ENCODE data around the gene FGF7.
"Not testable (repeated sequence)": the region's sequence is repeated elsewhere in the genome, so short reads cannot be mapped to it uniquely, and the experiment has no call there.

Gene FGF7, protein sequence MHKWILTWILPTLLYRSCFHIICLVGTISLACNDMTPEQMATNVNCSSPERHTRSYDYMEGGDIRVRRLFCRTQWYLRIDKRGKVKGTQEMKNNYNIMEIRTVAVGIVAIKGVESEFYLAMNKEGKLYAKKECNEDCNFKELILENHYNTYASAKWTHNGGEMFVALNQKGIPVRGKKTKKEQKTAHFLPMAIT

DNA sequence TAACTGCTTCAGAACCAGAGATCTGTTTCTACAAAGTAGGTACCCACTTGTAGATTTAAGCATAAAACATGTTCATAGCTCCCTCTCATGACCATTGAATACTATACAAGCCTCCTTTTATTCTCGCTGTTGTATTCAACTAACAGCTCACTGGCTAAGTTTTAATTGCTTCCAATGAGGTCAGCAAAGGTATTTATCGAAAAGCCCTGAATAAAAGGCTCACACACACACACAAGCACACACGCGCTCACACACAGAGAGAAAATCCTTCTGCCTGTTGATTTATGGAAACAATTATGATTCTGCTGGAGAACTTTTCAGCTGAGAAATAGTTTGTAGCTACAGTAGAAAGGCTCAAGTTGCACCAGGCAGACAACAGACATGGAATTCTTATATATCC lies at the start of gene FGF7:
Gene FGF7 (plus strand): TSS at position 222 of the 400 bp plus-strand sequence. CDS start 1,056 bp downstream, outside the sequence.
- no peak for DNase-seq

DNA sequence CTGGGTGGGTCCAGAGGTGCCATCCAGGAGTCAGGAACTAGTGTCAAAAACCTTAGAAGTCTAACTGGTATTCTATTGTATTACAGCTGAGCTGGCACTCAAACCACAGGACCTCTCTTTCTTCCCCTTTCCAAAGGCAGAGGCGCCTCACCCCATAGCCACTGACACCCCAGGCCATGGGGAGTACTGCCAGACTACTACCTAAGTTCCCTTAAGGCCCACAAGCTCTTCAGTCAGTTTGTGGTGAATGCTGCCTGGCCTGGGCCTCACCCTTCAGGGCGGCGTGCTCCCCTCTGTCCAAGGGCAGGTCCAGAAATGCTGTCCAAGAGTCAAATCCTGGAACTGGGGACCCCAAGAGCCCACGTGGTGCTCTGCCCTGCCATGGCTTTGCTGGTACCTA lies 43.0 kb upstream of the FGF7 start:
- peak; percentile 91 for DNase-seq

DNA sequence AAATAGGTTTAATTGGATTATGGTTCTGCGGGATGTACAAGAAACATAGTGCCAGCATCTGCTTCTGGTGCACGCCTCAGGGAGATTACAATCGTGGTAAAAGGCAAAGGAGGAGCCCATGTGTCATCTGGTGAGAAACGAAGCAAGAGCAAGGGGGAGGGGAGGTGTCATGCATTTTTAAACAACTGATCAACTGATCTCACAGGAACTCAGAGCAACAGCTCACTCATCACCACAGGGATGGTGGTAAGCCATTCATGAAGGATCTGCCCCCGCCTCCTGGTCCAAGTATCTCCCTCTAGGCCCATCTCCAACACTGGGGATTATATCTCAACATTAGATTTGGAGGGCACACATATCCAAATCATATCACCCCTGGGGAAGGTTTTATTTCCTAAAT lies 42.1 kb upstream of the FGF7 start:
- no peak for DNase-seq

DNA sequence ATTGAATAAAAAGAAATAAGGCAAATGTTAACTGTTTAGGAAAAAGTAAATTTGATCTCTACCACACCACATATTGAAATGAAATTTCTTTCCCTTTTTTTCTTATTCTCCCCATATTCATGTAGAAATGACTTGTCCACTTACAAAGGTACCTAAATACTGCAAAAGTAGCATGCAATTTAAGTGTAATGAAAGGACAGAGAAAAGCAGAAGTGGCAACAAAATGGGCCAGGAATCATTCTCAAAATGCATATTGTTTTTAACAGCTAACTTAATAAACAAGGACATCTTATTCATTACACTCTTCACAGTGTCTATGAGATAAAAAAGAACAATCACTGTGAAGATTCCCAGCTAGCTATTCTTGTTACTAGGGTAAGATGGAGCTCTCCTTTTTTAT lies 40.6 kb upstream of the FGF7 start:
- DNase-seq = peak; percentile 15

DNA sequence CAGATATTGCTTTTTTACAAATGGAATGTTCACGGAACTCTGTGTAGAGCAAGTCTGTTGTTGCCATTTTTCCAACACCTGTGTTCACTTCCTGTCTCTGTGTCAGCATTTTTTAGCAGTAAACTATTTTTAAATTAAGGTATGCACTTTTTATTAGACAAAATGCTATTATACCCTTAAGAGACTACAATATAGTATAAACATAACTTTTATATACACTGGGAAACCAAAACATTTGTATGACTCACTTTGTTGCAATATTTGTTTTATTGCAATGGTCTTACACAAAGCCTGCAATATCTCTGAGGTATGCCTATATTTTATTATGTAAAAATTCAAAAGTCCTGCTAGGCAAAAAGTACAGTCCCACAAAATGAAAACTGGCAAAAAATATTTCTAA lies 39.8 kb upstream of the FGF7 start:
- DNase-seq = no peak

DNA sequence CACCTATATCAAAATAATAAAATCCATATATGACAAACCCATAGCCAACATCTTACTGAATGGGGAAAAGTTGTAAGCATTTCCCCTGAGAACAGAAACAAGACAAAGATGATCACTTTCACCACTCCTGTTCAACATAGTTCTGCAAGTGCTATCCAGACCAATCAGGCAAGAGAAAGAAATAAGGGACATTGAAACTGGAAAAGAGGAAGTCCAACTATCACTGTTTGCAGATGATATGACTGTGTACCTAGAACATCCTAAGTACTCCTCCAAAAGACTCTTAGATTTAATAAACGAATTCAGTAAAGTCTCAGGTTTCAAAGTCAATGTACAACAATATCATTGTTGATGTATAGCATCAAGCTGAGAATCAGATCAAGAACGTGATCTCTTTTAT lies 35.6 kb upstream of the FGF7 start:
- peak; percentile 88 for DNase-seq

DNA sequence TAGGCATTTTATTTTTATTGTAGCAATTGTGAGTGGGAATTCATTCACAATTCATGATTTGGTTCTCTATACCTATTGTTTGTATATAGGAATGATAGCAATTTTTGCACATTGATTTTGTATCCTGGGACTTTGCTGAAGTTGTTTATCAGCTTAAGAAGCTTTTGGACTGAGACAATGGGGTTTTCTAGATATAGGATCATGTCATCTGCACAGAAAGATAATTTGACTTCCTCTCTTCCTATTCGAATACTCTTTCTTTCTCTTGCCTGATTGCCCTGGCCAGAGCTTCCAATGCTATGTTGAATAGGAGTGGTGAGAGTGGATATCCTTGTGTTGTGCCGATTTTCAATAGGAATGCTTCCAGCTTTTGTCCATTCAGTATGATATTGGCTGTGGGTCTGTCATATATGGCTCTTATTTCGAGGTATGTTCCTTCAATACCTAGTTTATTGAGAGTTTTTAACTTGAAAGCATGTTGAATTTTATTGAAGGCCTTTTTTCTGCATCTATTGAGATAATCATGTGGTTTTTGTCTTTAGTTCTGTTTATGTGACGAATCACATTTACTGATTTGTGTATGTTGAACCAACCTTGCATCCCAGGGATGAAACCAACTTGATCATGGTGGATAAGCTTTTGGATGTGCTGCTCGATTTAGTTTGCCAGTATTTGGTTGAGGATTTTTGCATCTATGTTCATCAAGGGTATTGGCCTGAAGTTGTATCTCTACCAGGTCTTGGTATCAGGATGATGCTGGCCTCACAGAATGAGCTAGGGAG lies 20.3 kb upstream of the FGF7 start:
- not testable (repeated sequence) for DNase-seq

DNA sequence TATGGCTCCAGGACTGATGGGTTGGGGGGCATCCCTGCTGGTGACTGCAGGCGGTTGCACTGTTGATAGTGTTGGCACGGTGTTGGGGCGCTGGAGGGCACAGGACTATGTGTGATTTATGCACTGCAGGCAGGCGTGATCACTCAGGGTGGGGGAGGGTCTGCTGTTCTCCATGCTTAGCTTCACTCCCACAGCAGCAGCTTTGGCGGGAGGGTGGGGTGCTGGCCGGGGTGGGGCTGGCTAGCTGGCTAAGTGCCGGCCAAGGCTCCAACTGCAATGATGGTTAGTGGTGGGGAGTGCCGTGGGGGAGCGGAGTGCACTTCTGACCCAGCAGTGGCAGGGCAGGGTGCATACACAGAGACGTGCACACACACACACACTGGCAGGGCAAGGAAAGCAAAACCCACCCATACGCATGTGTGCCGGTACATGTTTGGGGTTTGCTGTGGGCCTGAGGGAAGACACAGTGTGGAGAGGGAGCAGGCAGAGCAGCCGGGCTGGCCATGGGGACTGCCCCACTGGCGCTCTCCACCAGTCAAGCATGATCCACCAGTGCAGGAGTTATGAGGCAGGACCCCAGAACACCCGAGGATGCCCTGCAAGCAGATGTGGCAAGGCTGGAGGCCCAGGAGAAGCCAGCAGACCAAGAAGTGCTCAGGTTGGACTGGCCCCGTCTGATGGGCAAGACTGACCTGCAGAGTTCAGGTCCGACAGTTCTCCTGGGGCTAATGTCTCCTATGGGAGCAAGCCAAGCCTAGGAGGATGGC lies 16.5 kb upstream of the FGF7 start:
- no peak for DNase-seq

DNA sequence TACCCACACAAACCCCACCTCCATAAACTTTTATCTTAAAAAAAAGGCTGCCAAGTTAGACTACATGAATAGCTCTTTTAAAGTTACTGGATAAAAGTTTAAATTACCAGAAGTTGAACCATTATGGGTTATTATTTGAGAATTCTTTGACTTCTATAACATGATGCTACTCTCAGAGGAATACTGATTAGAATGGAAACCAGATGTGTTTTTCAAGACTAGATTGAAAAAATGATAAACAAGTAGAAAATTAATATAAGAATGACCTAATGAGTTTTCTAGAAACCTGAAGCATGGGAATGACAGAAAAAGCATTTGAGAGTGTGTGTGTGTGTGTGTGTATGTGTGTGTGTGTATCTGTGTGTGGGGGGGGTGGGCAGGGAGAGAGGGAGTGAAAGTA lies 12.4 kb upstream of the FGF7 start:
- no peak for DNase-seq

DNA sequence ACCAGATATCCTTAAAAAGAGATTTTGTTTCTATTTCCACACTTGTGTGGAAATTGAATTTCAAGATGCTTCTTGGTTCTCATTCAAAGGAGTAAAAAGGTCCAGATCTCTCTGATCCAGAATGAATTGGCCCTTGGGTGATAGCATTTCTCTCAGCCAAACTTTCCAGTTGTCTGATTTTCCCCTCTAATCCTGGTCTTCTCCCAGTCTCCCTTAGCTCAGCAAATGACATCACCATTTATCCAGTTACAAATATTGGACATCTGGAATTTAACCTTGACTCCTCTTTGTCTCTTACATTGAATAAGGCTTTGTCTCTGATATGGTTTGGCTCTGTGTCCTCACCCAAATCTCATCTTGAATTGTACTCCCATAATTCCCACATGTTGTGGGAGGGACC lies 10.2 kb upstream of the FGF7 start:
- no peak for DNase-seq

DNA sequence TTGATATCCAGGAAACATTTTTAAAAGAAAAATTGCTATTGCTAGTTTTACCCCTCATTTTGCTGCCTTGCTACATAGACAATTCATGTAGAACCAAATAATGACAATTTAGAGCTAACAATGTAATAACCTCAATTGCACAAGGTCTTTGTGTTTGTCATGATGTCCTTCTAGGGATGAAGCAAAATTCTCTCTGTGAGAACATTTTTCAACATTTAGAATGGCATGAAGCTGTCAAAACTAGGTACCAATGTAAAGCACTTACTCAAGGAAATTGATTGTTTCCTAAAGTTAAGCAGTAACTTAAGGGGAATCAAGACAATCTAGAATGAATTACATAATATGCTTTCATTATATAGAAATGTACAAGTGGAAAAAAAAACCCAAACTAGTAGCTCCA lies 7.9 kb upstream of the FGF7 start:
- no peak for DNase-seq

DNA sequence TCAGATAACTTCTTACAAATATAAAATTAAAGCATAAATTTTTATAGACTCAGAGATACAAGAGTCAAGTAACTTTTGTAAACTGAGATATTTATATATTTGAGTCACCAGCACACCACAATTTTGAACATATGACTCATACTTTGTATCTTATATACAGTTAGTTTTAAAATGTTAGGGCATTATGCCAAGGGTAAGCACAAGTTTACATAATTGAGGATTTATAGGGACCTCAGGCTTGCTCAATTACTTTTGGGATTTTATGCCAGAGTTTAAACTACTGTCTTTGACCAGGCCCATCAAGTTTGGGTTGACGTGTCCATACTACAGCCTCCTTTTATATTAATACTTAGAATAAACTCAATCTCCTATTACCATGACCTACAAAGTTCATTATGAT lies 7.4 kb upstream of the FGF7 start:
- peak; percentile 13 for DNase-seq

DNA sequence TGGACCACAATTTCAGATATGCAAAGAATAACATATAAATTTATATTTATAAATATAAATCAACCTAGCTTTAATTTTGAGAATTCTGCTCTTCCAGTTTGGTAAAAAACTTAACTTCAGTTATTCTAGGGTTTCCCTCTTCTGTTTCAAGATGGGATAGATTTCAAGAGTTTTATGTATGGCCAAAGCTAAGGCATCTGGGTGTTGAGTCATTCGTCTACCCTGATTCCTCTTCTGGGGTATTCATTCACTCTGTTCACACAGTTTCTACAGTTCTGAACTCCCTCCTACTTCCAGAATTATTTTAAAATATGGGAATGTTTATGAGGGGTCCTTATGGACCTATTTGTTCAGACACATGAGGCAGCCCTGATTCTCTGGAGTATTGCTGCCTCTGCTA lies 4.2 kb upstream of the FGF7 start:
- no peak for DNase-seq

DNA sequence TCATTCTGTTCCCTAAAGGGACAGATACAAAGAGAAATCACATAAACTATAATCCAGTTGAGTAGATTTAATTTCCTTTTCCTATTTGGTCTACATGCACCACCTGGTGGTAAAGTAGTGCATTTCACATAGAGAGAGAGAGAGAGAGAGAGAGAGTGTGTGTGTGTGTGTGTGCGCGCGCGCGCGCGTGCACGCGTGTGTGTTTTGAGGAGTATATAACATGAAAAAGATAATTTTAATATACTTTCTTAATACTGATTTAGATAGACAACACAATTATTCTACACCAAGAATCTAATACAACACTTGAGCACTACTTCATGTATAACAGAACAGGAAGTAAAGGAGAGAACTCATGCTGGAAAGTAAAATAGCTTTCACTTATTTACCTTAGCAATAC lies 1.1 kb upstream of the FGF7 start:
- no peak for DNase-seq

DNA sequence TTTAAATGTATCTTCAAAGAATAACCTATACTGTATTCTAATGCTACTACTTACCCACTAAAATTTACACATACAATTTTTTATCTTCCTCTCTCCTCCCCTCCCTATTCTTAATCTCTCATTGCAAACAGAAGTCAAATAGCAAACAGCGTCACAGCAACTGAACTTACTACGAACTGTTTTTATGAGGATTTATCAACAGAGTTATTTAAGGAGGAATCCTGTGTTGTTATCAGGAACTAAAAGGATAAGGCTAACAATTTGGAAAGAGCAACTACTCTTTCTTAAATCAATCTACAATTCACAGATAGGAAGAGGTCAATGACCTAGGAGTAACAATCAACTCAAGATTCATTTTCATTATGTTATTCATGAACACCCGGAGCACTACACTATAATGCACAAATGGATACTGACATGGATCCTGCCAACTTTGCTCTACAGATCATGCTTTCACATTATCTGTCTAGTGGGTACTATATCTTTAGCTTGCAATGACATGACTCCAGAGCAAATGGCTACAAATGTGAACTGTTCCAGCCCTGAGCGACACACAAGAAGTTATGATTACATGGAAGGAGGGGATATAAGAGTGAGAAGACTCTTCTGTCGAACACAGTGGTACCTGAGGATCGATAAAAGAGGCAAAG lies 984 bp downstream of the FGF7 start:
- DNase-seq = no peak

DNA sequence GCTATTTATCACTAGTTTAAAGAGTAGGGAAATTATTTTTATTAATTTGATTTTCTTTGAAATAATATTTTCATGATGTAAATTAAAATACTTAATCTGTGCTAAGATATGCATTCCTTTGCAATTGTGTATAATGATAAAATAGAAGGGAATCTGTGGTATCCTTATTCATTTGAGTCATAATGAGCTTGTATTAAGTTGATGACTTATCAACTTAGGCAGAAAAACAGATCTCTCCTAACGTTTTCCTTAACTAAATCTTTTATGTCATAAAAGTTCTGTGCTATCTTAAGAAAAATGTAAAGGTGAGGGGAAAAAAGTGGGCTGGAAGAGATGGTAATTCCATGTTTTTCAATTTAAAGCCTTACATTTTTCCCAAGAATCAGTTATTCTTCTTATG lies 1.9 kb downstream of the FGF7 start:
- DNase-seq = no peak

DNA sequence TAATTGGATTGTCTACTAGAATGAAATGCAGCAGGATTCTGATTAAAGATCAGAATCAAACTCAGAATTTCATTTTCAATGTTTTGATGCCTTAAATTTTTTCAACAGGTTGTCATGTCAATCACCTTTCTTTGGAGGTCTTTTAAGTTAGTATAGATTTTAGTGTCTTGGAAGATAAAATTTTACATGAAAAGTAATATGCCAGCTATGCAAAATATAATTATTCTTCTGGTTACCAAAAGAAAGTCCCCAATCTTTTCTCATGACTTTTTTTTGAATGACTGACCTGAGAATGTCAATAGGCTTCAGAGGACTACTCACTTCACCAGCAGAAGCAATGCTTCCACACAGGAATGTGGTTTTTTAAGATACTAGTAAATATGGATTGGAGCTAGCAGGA lies 4.3 kb downstream of the FGF7 start:
- no peak for DNase-seq

DNA sequence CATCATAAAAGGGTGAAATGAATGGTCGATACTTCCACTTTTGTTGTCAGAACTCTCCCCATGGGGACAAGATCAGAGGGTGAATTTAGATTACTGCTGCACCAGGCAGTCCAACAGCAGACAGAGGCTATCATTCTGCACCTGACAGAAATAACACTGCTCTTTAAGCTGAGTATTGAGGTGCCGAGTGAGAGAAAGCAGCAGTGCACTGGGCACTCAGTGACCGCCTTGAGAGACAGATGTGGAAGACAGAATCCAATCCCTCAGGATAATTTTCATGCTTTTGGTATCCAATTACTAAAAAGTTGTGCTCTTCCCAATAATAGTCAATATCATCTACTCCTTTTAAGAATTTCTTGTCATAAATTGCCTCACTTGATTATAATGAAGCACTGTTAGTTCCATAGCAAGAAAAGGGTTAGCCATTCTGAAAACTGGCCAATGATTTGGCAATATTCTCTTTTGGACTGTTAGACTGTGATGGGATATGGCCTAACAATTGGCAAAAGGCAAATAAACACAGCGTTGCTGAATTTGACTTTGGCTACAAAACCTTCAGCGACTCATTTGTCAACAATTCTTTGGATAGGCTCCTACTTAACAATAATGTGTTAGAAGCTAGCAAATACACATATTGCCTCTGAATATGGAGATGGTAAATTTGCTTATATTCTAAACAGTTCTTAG lies 5.5 kb downstream of the FGF7 start:
- no peak for DNase-seq

DNA sequence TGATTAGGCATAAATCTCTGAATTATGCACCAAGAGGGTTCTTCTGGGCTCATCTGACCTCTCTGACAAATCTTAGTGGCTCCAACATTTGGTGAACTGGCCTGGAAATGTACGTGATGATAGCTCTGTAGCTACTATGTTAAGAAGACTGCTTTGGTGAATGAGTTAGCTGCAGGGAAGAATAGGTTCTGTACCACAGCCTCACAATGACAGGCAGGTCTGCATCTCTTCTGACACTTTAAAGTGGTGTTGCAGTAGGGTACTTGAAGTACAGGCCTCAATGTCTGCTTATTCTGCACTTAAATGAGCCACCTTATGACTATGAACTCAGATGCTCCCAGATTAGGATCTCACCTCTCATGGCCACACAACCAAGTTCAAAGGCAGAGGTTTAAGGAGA lies 7.0 kb downstream of the FGF7 start:
- DNase-seq = no peak

DNA sequence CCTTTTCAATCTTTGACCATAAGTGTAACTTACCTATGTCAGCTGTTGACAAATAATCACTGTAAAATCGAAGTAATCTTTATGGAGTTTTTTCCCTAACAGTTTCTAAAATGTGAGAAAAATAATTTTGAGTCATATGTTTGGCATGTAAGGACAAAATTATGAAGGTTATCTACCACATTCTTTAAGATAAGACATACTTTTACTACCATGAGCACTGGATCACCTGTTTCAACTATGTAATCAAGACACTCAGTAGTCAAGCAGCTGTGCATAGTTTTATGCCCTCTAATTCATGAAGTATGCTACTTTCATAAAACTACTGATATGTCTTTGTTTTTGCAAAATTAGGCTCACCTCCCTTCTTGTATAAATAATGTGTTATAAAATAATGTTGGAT lies 12.1 kb downstream of the FGF7 start:
- no peak for DNase-seq

DNA sequence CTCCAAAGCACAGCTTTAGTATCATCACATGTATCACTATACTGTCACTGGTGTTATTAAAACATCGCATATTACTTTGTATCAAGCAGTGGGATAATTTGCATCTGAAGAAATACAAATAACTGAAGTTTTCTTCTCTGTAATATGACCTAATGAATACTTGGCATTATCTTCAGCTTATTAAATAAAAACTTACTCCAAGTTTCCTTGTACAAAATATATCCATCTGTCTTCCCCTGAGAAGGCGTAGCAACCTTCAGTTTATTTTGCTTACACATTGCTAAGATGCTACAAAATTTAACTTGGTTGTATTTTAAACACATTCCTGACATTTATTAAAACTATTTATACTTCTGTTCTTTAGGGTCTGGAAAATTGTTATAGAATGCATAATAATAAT lies 13.7 kb downstream of the FGF7 start:
- no peak for DNase-seq

DNA sequence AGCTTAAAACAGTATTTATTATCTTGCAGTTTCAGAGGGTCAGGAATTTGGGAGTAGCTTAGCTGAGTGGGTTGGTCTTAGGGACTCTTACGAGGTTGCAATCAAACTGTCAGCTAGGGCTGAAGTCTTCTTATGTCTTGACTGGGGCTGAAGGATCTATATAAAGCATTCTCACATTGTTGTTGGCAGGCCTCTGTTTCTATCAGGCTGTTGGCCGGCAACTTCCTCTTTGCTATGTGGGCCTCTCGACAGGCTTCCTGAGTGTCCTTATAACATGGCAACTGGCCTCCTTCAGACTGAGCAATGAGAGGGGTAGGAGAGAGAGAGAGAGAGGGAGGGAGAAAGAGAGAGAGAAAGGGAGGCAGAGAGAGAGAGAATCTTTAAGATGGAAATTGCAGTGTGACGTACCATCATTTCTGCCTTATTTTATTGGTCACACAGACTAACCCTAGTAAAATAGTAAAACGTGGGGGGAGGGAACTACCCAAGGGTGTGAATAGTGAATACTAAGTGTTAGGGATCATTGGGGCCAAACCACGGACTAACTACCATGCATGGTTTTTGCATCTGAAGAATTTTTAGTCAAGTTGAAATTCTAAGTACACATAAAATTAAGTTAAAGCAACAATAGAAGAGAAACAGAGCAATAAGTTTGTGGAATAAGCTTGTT lies 16.1 kb downstream of the FGF7 start:
- peak; percentile 98 for DNase-seq

All from MV-4-11 (cell line).